WTC11 (cell line): ENCODE results near the gene CCT8L2. TPM values are rescaled to one million over a fixed set of nuclear protein-coding genes. Genes with fewer than 3 reads are reported as not detected.

Source experiments
- ATAC-seq: fragments of 200-7000 bp; cut with Tn5 transposase; 2 replicates; pipeline ENCODE4 v1.10.0; 2021; ENCODE audit warnings: mild to moderate bottlenecking, moderate library complexity
- CTCF ChIA-PET: fragments of 300-600 bp; sonication (Branson Sonifier 250); formaldehyde crosslinking; loops from one replicate; lab custom pipeline; 2021; ENCODE audit warnings: antibody characterized with exemption; lab: Charles Lee
- POLR2A ChIA-PET: fragments of 350-600 bp; sonication (Branson Sonifier 250); formaldehyde crosslinking; loops from one replicate; lab custom pipeline; 2021; ENCODE audit warnings: antibody characterized with exemption; lab: Charles Lee
- DNase-seq: peaks from one replicate; pipeline ENCODE4 v3.0.0; 2021; ENCODE audit warnings: low spot score
- H3K27ac Mint-ChIP-seq: 2 replicates; pipeline ENCODE4 v1.8.0; 2021; ENCODE audit warnings: mixed read lengths
- H3K27me3 Mint-ChIP-seq: 2 replicates; pipeline ENCODE4 v1.8.0; 2021; ENCODE audit warnings: low read depth, mild to moderate bottlenecking, moderate library complexity, mixed read lengths
- H3K36me3 Mint-ChIP-seq: 2 replicates; pipeline ENCODE4 v1.8.0; 2021; ENCODE audit warnings: mixed read lengths
- H3K4me1 Mint-ChIP-seq: 2 replicates; pipeline ENCODE4 v1.8.0; 2022; ENCODE audit warnings: mixed read lengths
- H3K4me3 Mint-ChIP-seq: 2 replicates; pipeline ENCODE4 v1.8.0; 2021; ENCODE audit warnings: mild to moderate bottlenecking, moderate library complexity, mixed read lengths
- H3K9me3 Mint-ChIP-seq: 2 replicates; pipeline ENCODE4 v1.8.0; 2021; ENCODE audit warnings: mixed read lengths
- AR ChIP-seq: fragments of 250-450 bp; sonication (Bioruptor Pico); IDR thresholded peaks from 2 replicates; pipeline ENCODE4 v1.9.0; 2021; ENCODE audit warnings: mild to moderate bottlenecking
- ARID4B ChIP-seq: sonication (generic); formaldehyde crosslinking; IDR thresholded peaks from 2 replicates; pipeline ENCODE4 v1.8.0; 2023; ENCODE audit warnings: missing genetic modification reagents, mild to moderate bottlenecking, borderline replicate concordance
- ESRRA ChIP-seq: sonication (generic); formaldehyde crosslinking; IDR thresholded peaks from 2 replicates; pipeline ENCODE4 v1.8.1; 2022; ENCODE audit warnings: mild to moderate bottlenecking, missing genetic modification reagents, borderline replicate concordance
- HMGXB4 ChIP-seq: sonication (generic); formaldehyde crosslinking; IDR thresholded peaks from 2 replicates; pipeline ENCODE4 v1.8.1; 2023; ENCODE audit warnings: mild to moderate bottlenecking, moderate library complexity, missing genetic modification reagents
- JAZF1 ChIP-seq: fragments of 250-450 bp; sonication (Bioruptor Pico); IDR thresholded peaks from 2 replicates; pipeline ENCODE4 v1.9.0; 2021; ENCODE audit warnings: moderate library complexity, mild to moderate bottlenecking, inconsistent platforms
- JUN ChIP-seq: sonication (generic); formaldehyde crosslinking; IDR thresholded peaks from 2 replicates; pipeline ENCODE4 v1.8.0; 2023; ENCODE audit warnings: mild to moderate bottlenecking, missing genetic modification reagents
- NFYB ChIP-seq: sonication (generic); formaldehyde crosslinking; conservative IDR thresholded peaks from 2 replicates; pipeline ENCODE4 v1.8.0; 2022; ENCODE audit warnings: low read depth, missing genetic modification reagents
- NR3C1 ChIP-seq: sonication (generic); formaldehyde crosslinking; conservative IDR thresholded peaks from 2 replicates; pipeline ENCODE4 v1.8.1; 2023; ENCODE audit warnings: low read depth, mild to moderate bottlenecking, missing genetic modification reagents
- SP1 ChIP-seq: sonication (generic); formaldehyde crosslinking; conservative IDR thresholded peaks from 2 replicates; pipeline ENCODE4 v1.8.1; 2022; ENCODE audit warnings: missing genetic modification reagents
- STAT6 ChIP-seq: sonication (generic); formaldehyde crosslinking; conservative IDR thresholded peaks from 2 replicates; pipeline ENCODE4 v1.8.1; 2023; ENCODE audit warnings: mild to moderate bottlenecking, low read depth, missing genetic modification reagents, moderate library complexity
- TCF7 ChIP-seq: sonication (generic); formaldehyde crosslinking; IDR thresholded peaks from 2 replicates; pipeline ENCODE4 v1.8.0; 2022; ENCODE audit warnings: mild to moderate bottlenecking, low read depth, missing genetic modification reagents, moderate library complexity
- USF2 ChIP-seq: sonication (generic); formaldehyde crosslinking; IDR thresholded peaks from 2 replicates; pipeline ENCODE4 v1.8.1; 2023; ENCODE audit warnings: mild to moderate bottlenecking, missing genetic modification reagents, moderate library complexity
- ZBTB21 ChIP-seq: sonication (generic); formaldehyde crosslinking; IDR thresholded peaks from 2 replicates; pipeline ENCODE4 v1.8.1; 2023; ENCODE audit warnings: mild to moderate bottlenecking, missing genetic modification reagents, borderline replicate concordance
- ZMAT4 ChIP-seq: fragments of 250-450 bp; sonication (Bioruptor Pico); IDR thresholded peaks from 2 replicates; pipeline ENCODE4 v1.9.0; 2021; ENCODE audit warnings: mild to moderate bottlenecking
- ZNF121 ChIP-seq: sonication (generic); formaldehyde crosslinking; IDR thresholded peaks from 2 replicates; pipeline ENCODE4 v1.8.0; 2023; ENCODE audit warnings: missing genetic modification reagents
- ZNF263 ChIP-seq: sonication (generic); formaldehyde crosslinking; IDR thresholded peaks from 2 replicates; pipeline ENCODE4 v1.8.1; 2022; ENCODE audit warnings: low read depth, mild to moderate bottlenecking, moderate library complexity, missing genetic modification reagents
- ZNF281 ChIP-seq: sonication (generic); formaldehyde crosslinking; IDR thresholded peaks from 2 replicates; pipeline ENCODE4 v1.8.0; 2023; ENCODE audit warnings: mild to moderate bottlenecking, missing genetic modification reagents
- ZNF425 ChIP-seq: fragments of 250-450 bp; sonication (Bioruptor Pico); conservative IDR thresholded peaks from 2 replicates; pipeline ENCODE4 v1.9.0; 2021; ENCODE audit warnings: mild to moderate bottlenecking
- total RNA-seq: library from RNA; stranded (reverse); gene quantifications from 3 replicates; pipeline ENCODE4 v1.2.3, GENCODE V29; 2021

Gene CCT8L2
- total RNA-seq, 1 experiment from 2014 or later: not detected

- ChIA-PET CTCF (no interaction called here), POLR2A (no interaction called here)
- DNase-seq (no peak), ATAC-seq (no peak)
- no peaks in the 10 kb centered on the region for H3K4me1 Mint-ChIP-seq
- H3K27ac Mint-ChIP-seq: no peak overlapping the region
- H3K36me3 Mint-ChIP-seq: peaks cover 5% of the 10 kb centered on the region
- TF ChIP-seq NR3C1 (CRISPR knock-in tag) (no peak), AR (CRISPR knock-in tag) (no peak), ARID4B (no peak), ZBTB21 (no peak), JUN (CRISPR knock-in tag) (no peak), STAT6 (CRISPR knock-in tag) (no peak), ZNF281 (CRISPR knock-in tag) (no peak), SP1 (CRISPR knock-in tag) (no peak), JAZF1 (CRISPR knock-in tag) (no peak), HMGXB4 (no peak), ZMAT4 (CRISPR knock-in tag) (no peak), ZNF263 (CRISPR knock-in tag) (no peak), NFYB (CRISPR knock-in tag) (no peak), ZNF425 (no peak), ZNF121 (CRISPR knock-in tag) (no peak), ESRRA (CRISPR knock-in tag) (no peak), USF2 (CRISPR knock-in tag) (no peak), TCF7 (CRISPR knock-in tag) (no peak)
- H3K9me3 Mint-ChIP-seq: peaks cover under 1% of the 10 kb centered on the region
- no peaks in the 10 kb centered on the region for H3K27me3 Mint-ChIP-seq
- H3K4me3 Mint-ChIP-seq: no peak overlapping the region
Observed at GRCh38 chr22:16562711-16563554, 29.7 kb downstream of the CCT8L2 start.
